GM19043 (cell line): ENCODE measurements around the gene AGK.

Source experiments
- ATAC-seq: cut with Tn5 transposase; IDR thresholded peaks from one replicate; pipeline ENCODE4 v1.9.1; 2021; ENCODE audit warnings: low read depth; ENCODE audit not compliant: unreplicated experiment

Gene AGK

GRCh38 chr7:141585592-141586510 lies 34.6 kb downstream of the AGK start:
- ATAC-seq = no peak

DNA sequence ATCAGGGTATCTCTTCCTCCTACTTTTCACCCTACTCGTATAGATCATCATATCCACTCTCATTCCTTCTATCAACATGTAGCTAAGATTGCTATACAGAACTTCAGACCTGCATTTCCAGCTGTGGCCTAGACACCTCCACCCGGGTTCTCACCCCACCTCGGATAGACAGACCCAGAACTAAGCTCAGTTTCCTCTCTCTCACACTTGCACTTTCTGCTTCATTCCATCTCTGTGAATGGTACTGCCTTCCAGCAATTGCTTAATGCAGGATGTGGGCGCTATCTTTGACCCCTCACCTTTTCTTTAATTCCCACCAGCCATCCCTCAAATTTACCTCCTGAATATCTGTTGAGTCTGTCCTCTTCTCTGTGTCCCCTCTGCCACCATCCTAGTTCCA lies 35.7 kb downstream of the AGK start:
- no peak for ATAC-seq

DNA sequence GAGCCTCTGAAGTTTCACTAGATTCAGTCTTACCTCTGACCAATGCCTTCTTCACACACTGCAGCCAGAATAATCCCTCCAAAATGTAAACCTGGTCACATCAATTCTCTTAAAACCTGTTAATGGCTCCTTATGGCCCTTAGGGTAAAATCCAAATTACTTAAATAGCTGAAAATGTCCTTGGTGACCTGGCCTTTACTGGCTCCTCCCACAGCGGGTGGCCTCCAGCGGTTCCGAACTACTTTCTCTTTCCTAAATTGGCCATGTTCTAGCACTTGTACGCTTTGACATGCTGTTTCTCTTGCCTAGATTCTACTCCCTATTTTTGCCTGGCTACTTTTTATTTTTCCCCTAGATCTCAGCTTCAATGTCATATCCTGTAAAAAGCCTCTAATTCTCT lies 36.1 kb downstream of the AGK start:
- ATAC-seq = no peak

GRCh38 chr7:141588912-141589311 lies 37.7 kb downstream of the AGK start:
- no peak for ATAC-seq

- ATAC-seq = no peak
These were observed 38.9 kb downstream of the AGK start for GRCh38 chr7:141590071-141590470.

GRCh38 chr7:141590666-141591065 lies 39.5 kb downstream of the AGK start:
- ATAC-seq = no peak

DNA sequence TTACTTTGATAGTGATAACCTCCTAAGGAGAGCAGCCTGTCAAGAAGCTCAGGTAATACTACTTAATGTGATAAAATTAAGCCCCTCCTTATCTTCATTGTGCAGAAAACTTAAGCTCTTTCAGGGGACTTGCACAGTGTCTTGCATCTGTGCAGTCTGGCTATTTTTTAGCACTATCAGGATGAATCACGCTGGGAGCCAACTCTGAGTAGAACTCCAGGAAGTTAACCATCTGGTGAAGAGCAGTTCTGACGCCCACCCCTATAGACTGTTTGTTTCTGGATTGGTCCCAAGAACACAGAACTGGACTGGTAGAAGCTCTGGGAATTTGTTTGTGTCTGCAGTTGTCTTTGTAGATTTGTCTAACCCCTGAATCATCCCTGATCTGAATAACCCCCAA lies 41.9 kb downstream of the AGK start:
- ATAC-seq = no peak

GRCh38 chr7:141597966-141598365 lies 46.8 kb downstream of the AGK start:
- ATAC-seq = no peak

DNA sequence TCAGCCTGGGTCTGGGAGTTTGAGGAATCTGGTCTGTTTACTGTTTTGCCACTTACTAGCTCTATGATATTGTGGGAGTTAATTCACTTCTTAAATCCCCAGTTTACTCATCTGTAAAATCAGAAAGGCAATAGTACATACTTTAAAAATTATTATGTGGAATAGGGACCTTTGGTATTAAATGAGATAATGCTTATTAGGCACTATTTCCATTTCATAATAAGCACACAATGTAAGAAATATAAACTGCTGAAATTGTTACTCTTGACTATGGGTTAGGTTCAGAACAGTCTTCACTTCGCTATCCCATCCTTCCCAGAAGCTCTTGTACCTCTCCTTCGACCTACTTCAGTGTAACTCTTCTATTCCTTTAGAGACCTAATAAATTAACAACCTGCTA lies 47.2 kb downstream of the AGK start:
- no peak for ATAC-seq

GRCh38 chr7:141600168-141601006 lies 49.2 kb downstream of the AGK start:
- no peak for ATAC-seq

GRCh38 chr7:141609576-141609975 lies 58.4 kb downstream of the AGK start:
- ATAC-seq = no peak

DNA sequence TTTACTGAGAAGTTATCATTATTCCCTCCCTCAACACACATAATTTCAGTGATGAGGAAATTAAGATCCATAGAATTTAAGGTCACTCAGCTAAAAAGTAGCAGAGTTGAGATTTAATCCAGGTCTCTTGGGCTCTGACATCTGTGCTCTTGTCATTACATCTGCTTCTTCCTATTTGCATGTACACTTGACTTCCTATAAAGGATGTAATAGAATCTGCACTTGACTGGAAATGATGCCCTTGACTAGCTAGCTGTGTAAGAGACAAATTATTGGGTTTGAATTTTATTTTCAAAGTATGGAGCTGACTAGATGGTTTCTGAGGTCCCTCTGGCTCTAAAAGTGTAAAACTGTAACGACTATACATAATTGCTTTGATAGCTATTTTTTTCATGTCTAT lies 59.5 kb downstream of the AGK start:
- no peak for ATAC-seq

DNA sequence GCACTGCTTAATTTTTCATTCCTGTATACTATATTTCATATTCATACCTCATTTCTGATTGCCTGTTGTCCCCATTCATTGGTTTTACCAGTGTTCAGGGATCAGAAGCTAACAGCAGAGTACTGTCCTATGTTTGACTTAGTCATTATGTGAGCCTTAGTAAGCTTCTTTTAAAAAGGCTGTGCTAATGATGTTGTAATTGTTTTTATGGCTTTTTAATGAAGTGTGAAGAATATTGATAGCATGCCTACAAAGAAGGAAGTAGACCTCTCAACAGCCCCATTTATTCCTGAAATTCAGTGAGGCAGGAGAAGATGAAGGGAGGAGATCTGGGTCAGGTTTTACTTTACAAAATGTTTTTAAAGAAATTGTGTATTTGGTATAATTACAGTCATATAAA lies 61.7 kb downstream of the AGK start:
- no peak for ATAC-seq

GRCh38 chr7:141617280-141617679 lies 66.1 kb downstream of the AGK start:
- no peak for ATAC-seq

- ATAC-seq = no peak
These were observed 68.5 kb downstream of the AGK start for GRCh38 chr7:141619745-141620144.

GRCh38 chr7:141624763-141625162 lies 73.6 kb downstream of the AGK start:
- no peak for ATAC-seq

- no peak for ATAC-seq
These were observed 79.4 kb downstream of the AGK start for GRCh38 chr7:141630621-141631020.

DNA sequence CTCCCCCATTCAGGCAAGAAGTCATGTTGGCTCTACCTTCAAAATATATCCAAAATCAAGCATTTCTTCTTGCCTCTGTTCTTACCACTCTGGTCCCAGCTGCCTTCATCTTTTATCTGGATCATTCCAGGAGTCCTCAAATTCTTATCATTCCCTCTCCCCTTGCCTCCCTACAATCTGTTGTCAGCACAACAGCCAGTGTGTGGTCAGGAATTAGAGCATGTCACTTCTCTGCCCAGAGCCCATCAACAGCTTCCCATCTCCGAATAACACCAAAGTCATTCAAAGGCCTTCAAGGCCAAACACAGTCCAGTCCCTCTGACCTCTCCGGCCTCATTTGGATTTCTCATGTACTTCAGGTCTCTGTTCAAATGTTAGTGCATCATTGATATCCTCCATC lies 80.3 kb downstream of the AGK start:
- ATAC-seq = no peak

DNA sequence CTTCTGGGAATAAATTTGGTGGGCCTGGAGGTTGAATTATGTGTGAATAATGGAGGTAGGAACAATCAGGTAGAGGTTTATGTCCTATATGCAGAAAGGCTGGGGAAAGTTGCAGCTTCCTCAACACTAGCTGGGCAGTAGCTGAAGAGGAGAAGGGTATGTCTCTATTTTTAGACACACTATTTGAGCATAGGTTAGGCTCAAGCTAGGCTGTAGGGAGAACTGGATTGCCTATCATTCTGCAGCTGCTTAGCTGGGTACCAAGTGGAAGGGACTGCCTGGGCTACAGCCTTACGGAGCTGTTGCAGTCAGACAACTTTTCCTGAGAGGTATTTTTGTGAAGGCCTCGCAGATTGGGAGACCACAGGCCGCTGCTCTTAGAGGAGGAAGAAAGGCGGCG lies 82.9 kb downstream of the AGK start:
- ATAC-seq = no peak

DNA sequence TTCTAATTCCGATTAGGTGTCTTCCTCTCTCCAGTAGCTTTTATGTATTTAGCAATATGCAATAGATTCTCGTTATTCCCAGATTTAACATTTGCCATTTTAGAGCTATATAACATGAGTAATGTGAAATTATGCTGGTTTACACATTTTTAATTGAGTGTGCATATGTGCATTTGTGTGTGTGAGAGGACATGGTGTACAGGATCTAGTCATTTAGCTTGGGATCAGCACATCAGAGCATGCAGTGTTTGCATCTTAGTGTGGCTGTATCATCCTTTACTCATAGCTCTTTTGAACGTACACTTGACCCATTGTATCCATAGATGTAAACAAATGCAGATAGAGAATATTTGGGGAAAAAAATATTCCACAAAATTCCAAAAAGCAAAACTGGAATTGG lies 84.8 kb downstream of the AGK start:
- ATAC-seq = no peak

DNA sequence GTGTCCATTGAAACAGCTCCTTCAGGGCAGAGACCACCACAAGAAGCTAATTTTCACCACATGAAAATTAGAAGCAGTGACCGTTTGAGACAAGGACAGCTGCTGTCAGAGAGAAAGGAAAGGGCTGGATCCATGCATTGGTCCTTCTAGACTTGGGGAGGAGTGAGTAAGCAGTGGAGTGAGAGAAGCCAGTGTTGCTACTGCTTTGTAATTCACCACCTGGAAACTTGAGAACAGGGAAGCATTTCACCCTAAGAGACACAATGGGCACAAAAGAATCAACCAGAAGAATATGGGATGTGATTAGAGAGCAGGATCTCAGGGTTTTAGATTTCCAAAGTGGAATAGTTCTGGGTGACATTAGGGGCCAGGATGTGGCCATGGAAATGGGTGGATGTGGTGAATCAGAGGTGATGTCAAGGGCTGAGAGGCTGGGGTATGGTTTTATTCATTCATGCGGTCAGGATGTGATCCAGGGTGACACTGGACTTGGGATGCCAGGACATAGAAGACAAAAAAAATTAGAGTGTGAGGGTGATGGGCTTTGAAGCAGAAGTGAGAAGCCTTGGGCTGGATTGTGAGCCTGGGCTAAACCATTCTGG lies 89.1 kb downstream of the AGK start:
- no peak for ATAC-seq
